ENCODE measurements around the gene CA5B. TPM values are rescaled to one million over a fixed set of nuclear protein-coding genes. Genes with fewer than 3 reads are reported as not detected.
"Not testable (repeated sequence)": the region's sequence is repeated elsewhere in the genome, so short reads cannot be mapped to it uniquely, and the experiment has no call there.

The CA5B gene
- total RNA-seq, 1 donor from 2014 or later, result 2.8 TPM

GRCh38 chrX:15745179-15745578 lies 7.1 kb downstream of the CA5B start:
- DNase-seq (no peak), ATAC-seq (ENCODE audit: poor library complexity) (no peak)
- intact Hi-C loops (cut with DNase I), result loop anchor here (10.0 kb wide), 1 partner anchor 60 kb away; no protein-coding TSS in a partner anchor

GRCh38 chrX:15746651-15747050 lies 8.6 kb downstream of the CA5B start:
- intact Hi-C loops (cut with DNase I), result loop anchor here (10.0 kb wide), 1 partner anchor 62 kb away; no protein-coding TSS in a partner anchor
- ATAC-seq (ENCODE audit: poor library complexity); DNase-seq: not testable (repeated sequence)

- intact Hi-C loops (cut with DNase I), result loop anchor here (10.0 kb wide), 1 partner anchor 63 kb away; no protein-coding TSS in a partner anchor
These were observed 9.6 kb downstream of the CA5B start for GRCh38 chrX:15747626-15748173.

GRCh38 chrX:15748841-15749240 lies 10.8 kb downstream of the CA5B start:
- DNase-seq (no peak), ATAC-seq (ENCODE audit: poor library complexity) (no peak)
- intact Hi-C loops (cut with DNase I), result loop anchor here (10.0 kb wide), 1 partner anchor 64 kb away; no protein-coding TSS in a partner anchor

More at GRCh38 chrX:15747626-15748173, 9.6 kb downstream of the CA5B start:
- DNase-seq (no peak), ATAC-seq (ENCODE audit: poor library complexity) (no peak)

- DNase-seq, result peak; percentile 45
- intact Hi-C loops (cut with DNase I), result loop anchor here (10.0 kb wide), 1 partner anchor 65 kb away; no protein-coding TSS in a partner anchor
- ATAC-seq (ENCODE audit: poor library complexity), result peak; percentile 82
These were observed 11.9 kb downstream of the CA5B start for GRCh38 chrX:15749642-15750610.

- ATAC-seq (ENCODE audit: poor library complexity) (peak; percentile 34), DNase-seq (no peak)
- intact Hi-C loops (cut with DNase I), result no loop called here
These were observed 12.6 kb downstream of the CA5B start for GRCh38 chrX:15750611-15751154.

GRCh38 chrX:15751155-15751819 lies 13.2 kb downstream of the CA5B start:
- ATAC-seq (ENCODE audit: poor library complexity) (peak; percentile 69), DNase-seq (no peak)
- intact Hi-C loops (cut with DNase I), result no loop called here

GRCh38 chrX:15755091-15755490 lies 17.0 kb downstream of the CA5B start:
- intact Hi-C loops (cut with DNase I), result no loop called here
- ATAC-seq (ENCODE audit: poor library complexity) (no peak), DNase-seq (no peak)

- ATAC-seq (ENCODE audit: poor library complexity), result no peak
- no peak for DNase-seq
- intact Hi-C loops (cut with DNase I), result no loop called here
These were observed 20.1 kb downstream of the CA5B start for GRCh38 chrX:15758140-15758539.

GRCh38 chrX:15759886-15760285 lies 21.8 kb downstream of the CA5B start:
- intact Hi-C loops (cut with DNase I); DNase-seq; ATAC-seq (ENCODE audit: poor library complexity): not testable (repeated sequence)

- no peak for ATAC-seq (ENCODE audit: poor library complexity)
- intact Hi-C loops (cut with DNase I), result no loop called here
- no peak for DNase-seq
These were observed 23.6 kb downstream of the CA5B start for GRCh38 chrX:15761564-15762191.

GRCh38 chrX:15769300-15769954 lies 31.4 kb downstream of the CA5B start:
- intact Hi-C loops (cut with DNase I), result no loop called here
- ATAC-seq (ENCODE audit: poor library complexity) (no peak), DNase-seq (no peak)

GRCh38 chrX:15781961-15782699 lies 44.1 kb downstream of the CA5B start:
- intact Hi-C loops (cut with DNase I), result no loop called here

GRCh38 chrX:15785176-15785750 lies 47.2 kb downstream of the CA5B start:
- DNase-seq, result no peak
- no peak for ATAC-seq (ENCODE audit: poor library complexity)
- intact Hi-C loops (cut with DNase I), result no loop called here

More at GRCh38 chrX:15781961-15782699, 44.1 kb downstream of the CA5B start:
- no peak for ATAC-seq (ENCODE audit: poor library complexity)
- no peak for DNase-seq

GRCh38 chrX:15786915-15787314 lies 48.8 kb downstream of the CA5B start:
- intact Hi-C loops (cut with DNase I), result no loop called here

GRCh38 chrX:15789979-15790768 lies 52.1 kb downstream of the CA5B start, which contains the start of gene ZRSR2:
Gene ZRSR2 (plus strand): TSS chrX:15790484. CDS start chrX:15790496, 12 bp downstream.
- intact Hi-C loops (cut with DNase I), result no loop called here
- DNase-seq (peak; percentile 89), ATAC-seq (ENCODE audit: poor library complexity) (peak; percentile 99)

More at GRCh38 chrX:15786915-15787314, 48.8 kb downstream of the CA5B start:
- no peak for ATAC-seq (ENCODE audit: poor library complexity)
- peak; percentile 39 for DNase-seq

Measured in Right ventricle myocardium superior (tissue), 1 donor.